DND-41 (cell line): Measurements from ENCODE around the gene TXNRD1.

Experiments
- EZH2 ChIP-seq: IDR thresholded peaks from 3 replicates; pipeline ENCODE4 v1.6.1; 2012; ENCODE audit warnings: borderline replicate concordance, low read depth, mild to moderate bottlenecking, moderate library complexity, low read length, inconsistent platforms; ENCODE audit not compliant: severe bottlenecking
- TF ChIP-seq, protein P1 (sequence below): IDR thresholded peaks from 2 replicates; pipeline ENCODE4 v1.5.1; 2012; ENCODE audit warnings: borderline replicate concordance, low read length, moderate library complexity, mild to moderate bottlenecking; ENCODE audit not compliant: poor library complexity, severe bottlenecking; ENCODE audit errors: extremely low read depth

- TF ChIP-seq, protein P1, sequence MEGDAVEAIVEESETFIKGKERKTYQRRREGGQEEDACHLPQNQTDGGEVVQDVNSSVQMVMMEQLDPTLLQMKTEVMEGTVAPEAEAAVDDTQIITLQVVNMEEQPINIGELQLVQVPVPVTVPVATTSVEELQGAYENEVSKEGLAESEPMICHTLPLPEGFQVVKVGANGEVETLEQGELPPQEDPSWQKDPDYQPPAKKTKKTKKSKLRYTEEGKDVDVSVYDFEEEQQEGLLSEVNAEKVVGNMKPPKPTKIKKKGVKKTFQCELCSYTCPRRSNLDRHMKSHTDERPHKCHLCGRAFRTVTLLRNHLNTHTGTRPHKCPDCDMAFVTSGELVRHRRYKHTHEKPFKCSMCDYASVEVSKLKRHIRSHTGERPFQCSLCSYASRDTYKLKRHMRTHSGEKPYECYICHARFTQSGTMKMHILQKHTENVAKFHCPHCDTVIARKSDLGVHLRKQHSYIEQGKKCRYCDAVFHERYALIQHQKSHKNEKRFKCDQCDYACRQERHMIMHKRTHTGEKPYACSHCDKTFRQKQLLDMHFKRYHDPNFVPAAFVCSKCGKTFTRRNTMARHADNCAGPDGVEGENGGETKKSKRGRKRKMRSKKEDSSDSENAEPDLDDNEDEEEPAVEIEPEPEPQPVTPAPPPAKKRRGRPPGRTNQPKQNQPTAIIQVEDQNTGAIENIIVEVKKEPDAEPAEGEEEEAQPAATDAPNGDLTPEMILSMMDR, result no peak
- TF ChIP-seq EZH2, result no peak
Observed at GRCh38 chr12:104360157-104360556, 144.6 kb downstream of the TXNRD1 start.
